Cardiac muscle cell (in vitro differentiated cells and primary cell): ENCODE results near the gene AASDH. TPM values are rescaled to one million over a fixed set of nuclear protein-coding genes. Genes with fewer than 3 reads are reported as not detected.

Experiments used
- DNase-seq, 2 donors: peaks; one replicate each; pipeline versions ENCODE4 v3.0.0 to v3.0.0-alpha.2; 2010 to 2017; ENCODE audit warnings: low read depth in 1 of 2, low spot score in 1 of 2
- H3K27ac ChIP-seq: fragments of 200-600 bp; sonication (generic); 2 replicates; pipeline ENCODE4 v1.5.1; 2016
- H3K27me3 ChIP-seq: fragments of 200-600 bp; sonication (generic); 2 replicates; pipeline ENCODE4 v1.6.0; 2016; ENCODE audit warnings: control low read depth
- H3K36me3 ChIP-seq: fragments of 200-600 bp; sonication (generic); 2 replicates; pipeline ENCODE4 v1.5.1; 2016; ENCODE audit warnings: control low read depth
- H3K4me1 ChIP-seq: fragments of 200-600 bp; sonication (generic); 2 replicates; pipeline ENCODE4 v1.8.1; 2017; ENCODE audit warnings: low read depth, mild to moderate bottlenecking, mixed run types
- H3K4me3 ChIP-seq: fragments of 200-600 bp; sonication (generic); 2 replicates; pipeline ENCODE4 v1.5.1; 2016; ENCODE audit warnings: mild to moderate bottlenecking
- H3K9me3 ChIP-seq: fragments of 200-600 bp; sonication (generic); 2 replicates; pipeline ENCODE4 v1.5.1; 2017; ENCODE audit warnings: low read depth, mild to moderate bottlenecking, control low read depth
- polyA plus RNA-seq: library from polyadenylated mRNA; unstranded; fragments of >200 nt; fragmentation: Nextera tagmentation; extraction: Ambion mirVana; gene quantifications from 2 replicates; pipeline ENCODE4 v1.2.1, GENCODE V29; 2016
- total RNA-seq: library from RNA; depleted of rRNA; stranded (reverse); fragments of >200 nt; gene quantifications from 2 replicates; pipeline ENCODE4 v1.2.3, GENCODE V29; 2016
- TF ChIP-seq, protein P1 (sequence below): IDR thresholded peaks from 2 replicates; pipeline ENCODE4 v1.5.1; 2012; ENCODE audit warnings: low read depth, mild to moderate bottlenecking, low read length

The AASDH gene
- total and polyA plus RNA-seq, 2 experiments from 2014 or later: 8.4 to 15.7 TPM

DNA sequence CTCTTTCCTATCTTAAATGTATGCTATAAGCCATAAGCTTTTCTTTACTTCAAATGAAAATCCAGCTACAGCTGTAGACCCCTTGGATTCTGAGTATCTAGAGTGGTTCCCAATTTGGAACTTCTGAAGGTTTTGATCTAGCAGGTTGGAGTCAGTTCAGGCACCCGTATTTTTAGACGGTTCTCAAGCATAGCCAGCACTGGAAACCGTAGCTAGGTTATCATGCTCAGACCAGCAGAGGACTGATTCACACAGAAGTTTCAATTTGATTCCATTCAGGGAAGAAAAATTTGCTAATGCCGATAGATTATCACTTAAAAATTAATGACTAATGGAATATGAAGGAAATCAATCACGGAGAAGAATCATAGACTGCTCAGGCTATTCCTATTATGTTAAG lies 36.9 kb upstream of the AASDH start:
- Histone ChIP-seq H3K4me1 (peaks cover 11% of the 10 kb centered on the region), H3K27ac (peak overlapping the region; percentile 4), H3K4me3 (no peak overlapping the region), H3K9me3 (no peaks in the 10 kb centered on the region), H3K36me3 (no peaks in the 10 kb centered on the region), H3K27me3 (no peaks in the 10 kb centered on the region)
- peak in 1 of 2 donors; percentile 23 for DNase-seq
- TF ChIP-seq, protein P1, sequence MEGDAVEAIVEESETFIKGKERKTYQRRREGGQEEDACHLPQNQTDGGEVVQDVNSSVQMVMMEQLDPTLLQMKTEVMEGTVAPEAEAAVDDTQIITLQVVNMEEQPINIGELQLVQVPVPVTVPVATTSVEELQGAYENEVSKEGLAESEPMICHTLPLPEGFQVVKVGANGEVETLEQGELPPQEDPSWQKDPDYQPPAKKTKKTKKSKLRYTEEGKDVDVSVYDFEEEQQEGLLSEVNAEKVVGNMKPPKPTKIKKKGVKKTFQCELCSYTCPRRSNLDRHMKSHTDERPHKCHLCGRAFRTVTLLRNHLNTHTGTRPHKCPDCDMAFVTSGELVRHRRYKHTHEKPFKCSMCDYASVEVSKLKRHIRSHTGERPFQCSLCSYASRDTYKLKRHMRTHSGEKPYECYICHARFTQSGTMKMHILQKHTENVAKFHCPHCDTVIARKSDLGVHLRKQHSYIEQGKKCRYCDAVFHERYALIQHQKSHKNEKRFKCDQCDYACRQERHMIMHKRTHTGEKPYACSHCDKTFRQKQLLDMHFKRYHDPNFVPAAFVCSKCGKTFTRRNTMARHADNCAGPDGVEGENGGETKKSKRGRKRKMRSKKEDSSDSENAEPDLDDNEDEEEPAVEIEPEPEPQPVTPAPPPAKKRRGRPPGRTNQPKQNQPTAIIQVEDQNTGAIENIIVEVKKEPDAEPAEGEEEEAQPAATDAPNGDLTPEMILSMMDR: no peak

GRCh38 chr4:56417396-56417795 lies 30.1 kb upstream of the AASDH start:
- Histone ChIP-seq H3K4me1 (no peaks in the 10 kb centered on the region), H3K4me3 (no peak overlapping the region), H3K27ac (no peak overlapping the region), H3K9me3 (no peaks in the 10 kb centered on the region), H3K36me3 (no peaks in the 10 kb centered on the region), H3K27me3 (no peaks in the 10 kb centered on the region)
- TF ChIP-seq, protein P1: no peak
- no peak for DNase-seq

DNA sequence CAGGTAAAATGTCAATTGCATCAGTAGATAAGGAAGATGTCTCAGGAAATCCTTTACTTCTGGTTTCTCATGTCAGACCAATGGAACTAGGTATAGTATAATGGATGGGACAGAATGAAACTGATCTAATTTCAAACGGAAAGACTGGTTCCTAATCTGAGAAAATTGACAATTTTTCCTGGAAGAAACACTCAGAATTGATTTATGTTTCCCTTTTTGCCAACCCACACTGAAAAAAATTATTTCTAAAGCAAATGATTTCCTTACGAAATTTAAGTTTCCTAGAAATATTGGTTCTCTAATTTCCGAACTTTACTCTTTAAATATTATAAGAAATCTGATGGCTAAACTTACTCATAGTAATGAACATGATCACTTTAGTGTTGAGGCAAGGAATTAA lies 29.1 kb upstream of the AASDH start:
- H3K27ac ChIP-seq: no peak overlapping the region
- no peak for DNase-seq
- no peaks in the 10 kb centered on the region for H3K27me3 ChIP-seq
- no peaks in the 10 kb centered on the region for H3K4me1 ChIP-seq
- no peak overlapping the region for H3K4me3 ChIP-seq
- TF ChIP-seq, protein P1: no peak
- no peaks in the 10 kb centered on the region for H3K9me3 ChIP-seq
- H3K36me3 ChIP-seq: no peaks in the 10 kb centered on the region

GRCh38 chr4:56414135-56414670 lies 26.9 kb upstream of the AASDH start:
- DNase-seq: peak in 1 of 2 donors; percentile 36
- Histone ChIP-seq H3K4me1 (peaks cover 8% of the 10 kb centered on the region), H3K4me3 (no peak overlapping the region), H3K27ac (no peak overlapping the region), H3K36me3 (no peaks in the 10 kb centered on the region), H3K27me3 (no peaks in the 10 kb centered on the region), H3K9me3 (no peaks in the 10 kb centered on the region)
- TF ChIP-seq, protein P1: no peak

- Histone ChIP-seq H3K27ac (peak overlapping the region; percentile 28), H3K27me3 (no peaks in the 10 kb centered on the region), H3K36me3 (peaks cover 5% of the 10 kb centered on the region), H3K9me3 (no peaks in the 10 kb centered on the region), H3K4me1 (peaks cover 8% of the 10 kb centered on the region), H3K4me3 (no peak overlapping the region)
- DNase-seq: peak; percentile 52 to 98
- TF ChIP-seq, protein P1: no peak
These were observed 23.2 kb upstream of the AASDH start for GRCh38 chr4:56410247-56411062.
